GM21367 (cell line): ENCODE measurements around the gene SUCLG2.

Experiments
- ATAC-seq: cut with Tn5 transposase; IDR thresholded peaks from one replicate; pipeline ENCODE4 v1.9.1; 2021; ENCODE audit not compliant: unreplicated experiment

SUCLG2 gene

GRCh38 chr3:67650084-67650483 is 4.3 kb downstream of the SUCLG2 start:
- ATAC-seq, result no peak

GRCh38 chr3:67649681-67650080 is 4.7 kb downstream of the SUCLG2 start:
- ATAC-seq, result no peak

- no peak for ATAC-seq
These were observed 5.7 kb downstream of the SUCLG2 start for GRCh38 chr3:67648701-67649100.

- ATAC-seq, result no peak
These were observed 6.2 kb downstream of the SUCLG2 start for GRCh38 chr3:67648229-67648628.

- no peak for ATAC-seq
These were observed 7.0 kb downstream of the SUCLG2 start for GRCh38 chr3:67647390-67647878.

- no peak for ATAC-seq
These were observed 7.7 kb downstream of the SUCLG2 start for GRCh38 chr3:67646586-67647234.

GRCh38 chr3:67644827-67645226 is 9.6 kb downstream of the SUCLG2 start:
- ATAC-seq, result no peak

GRCh38 chr3:67642734-67643133 is 11.7 kb downstream of the SUCLG2 start:
- ATAC-seq, result no peak

- no peak for ATAC-seq
These were observed 12.2 kb downstream of the SUCLG2 start for GRCh38 chr3:67642190-67642589.

GRCh38 chr3:67641451-67641850 is 13.0 kb downstream of the SUCLG2 start:
- no peak for ATAC-seq

GRCh38 chr3:67640023-67640660 is 14.3 kb downstream of the SUCLG2 start:
- ATAC-seq, result no peak

- no peak for ATAC-seq
These were observed 17.0 kb downstream of the SUCLG2 start for GRCh38 chr3:67637255-67637900.

GRCh38 chr3:67635806-67636205 is 18.6 kb downstream of the SUCLG2 start:
- no peak for ATAC-seq

- ATAC-seq, result no peak
These were observed 19.2 kb downstream of the SUCLG2 start for GRCh38 chr3:67635257-67635656.

- no peak for ATAC-seq
These were observed 23.6 kb downstream of the SUCLG2 start for GRCh38 chr3:67630666-67631362.

GRCh38 chr3:67624687-67625086 is 29.7 kb downstream of the SUCLG2 start:
- ATAC-seq, result no peak

GRCh38 chr3:67624078-67624477 is 30.3 kb downstream of the SUCLG2 start:
- ATAC-seq, result no peak

- ATAC-seq, result no peak
These were observed 31.8 kb downstream of the SUCLG2 start for GRCh38 chr3:67622652-67623051.

- ATAC-seq, result no peak
These were observed 33.5 kb downstream of the SUCLG2 start for GRCh38 chr3:67620869-67621268.

GRCh38 chr3:67619991-67620390 is 34.4 kb downstream of the SUCLG2 start:
- no peak for ATAC-seq

GRCh38 chr3:67617518-67617917 is 36.9 kb downstream of the SUCLG2 start:
- peak; percentile 60 for ATAC-seq

GRCh38 chr3:67616046-67616445 is 38.4 kb downstream of the SUCLG2 start:
- no peak for ATAC-seq
